Stimulated activated CD4-positive, alpha-beta T cell treated with anti-CD3 and anti-CD28 coated beads, Interleukin-1b, Interleukin-23, amount 100 ng/mL, for 4 hours (primary cell): ENCODE measurements around the gene RAP1GAP2.

Source experiments
- DNase-seq, 2 donors: peaks; one replicate each; pipeline ENCODE4 v3.0.0-alpha.2; 2020; ENCODE audit warnings: low read depth in 2 of 2

The RAP1GAP2 gene

DNA sequence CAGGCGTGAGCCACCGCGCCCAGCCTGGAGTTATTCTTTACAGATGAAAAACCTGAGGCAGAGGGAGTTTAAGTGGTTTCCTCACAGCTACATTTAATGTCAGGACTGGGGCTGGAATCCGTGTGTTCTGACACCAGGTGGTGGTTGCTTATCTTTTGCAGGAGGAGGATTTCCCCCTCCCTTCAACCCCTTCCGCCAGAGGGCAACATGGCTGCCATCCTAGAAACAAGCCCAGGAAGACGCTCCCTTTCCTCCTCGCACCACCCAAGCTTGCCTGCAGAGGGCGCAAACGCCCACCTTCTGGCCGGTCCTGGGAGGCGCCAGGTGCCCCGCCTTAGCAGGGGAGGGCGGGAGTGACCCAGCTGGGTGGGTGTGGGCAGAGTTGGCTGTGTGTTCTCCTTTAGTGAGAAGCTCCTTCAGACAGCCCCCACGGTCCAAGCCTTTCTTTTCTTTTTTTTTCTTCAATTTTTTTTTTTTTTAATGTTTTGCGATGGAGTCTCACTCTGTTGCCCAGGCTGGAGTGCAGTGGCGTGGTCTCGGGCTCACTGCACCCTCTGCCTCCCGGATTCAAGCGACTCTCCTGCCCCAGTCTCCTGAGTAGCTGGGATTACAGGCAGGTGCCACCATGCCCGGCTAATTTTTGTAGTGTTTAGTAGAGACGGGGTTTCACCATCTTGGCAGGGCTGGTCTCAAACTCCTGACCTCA, 9.9 kb upstream of the RAP1GAP2 start:
- peak; percentile 87 to 92 for DNase-seq

DNA sequence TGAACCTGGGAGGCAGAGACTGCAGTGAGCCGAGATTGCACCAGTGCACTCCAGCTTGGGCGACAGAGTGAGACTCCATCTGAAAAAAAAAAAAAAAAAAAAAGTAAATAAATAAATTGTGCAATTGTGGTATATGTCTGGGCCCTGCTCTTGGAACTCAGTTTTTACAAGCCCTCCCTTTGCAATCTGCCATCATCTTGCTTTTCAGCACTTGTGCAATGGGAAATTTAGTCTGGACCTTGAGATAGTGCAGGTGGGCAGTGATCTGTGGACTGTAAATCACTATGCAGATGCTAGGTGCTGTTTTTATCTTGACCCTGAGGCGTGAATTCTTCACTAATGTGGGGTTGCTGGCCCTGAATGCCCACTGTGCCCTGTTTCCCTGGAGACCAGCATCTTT, 6.5 kb upstream of the RAP1GAP2 start:
- no peak for DNase-seq

- DNase-seq = peak in 1 of 2 donors; percentile 45
Observed at GRCh38 chr17:2792366-2793169, 3.7 kb upstream of the RAP1GAP2 start.

- no peak for DNase-seq
Observed at GRCh38 chr17:2794111-2794803, 2.0 kb upstream of the RAP1GAP2 start.

- no peak for DNase-seq
Observed at GRCh38 chr17:2795441-2796163, 636 bp upstream of the RAP1GAP2 start.

DNA sequence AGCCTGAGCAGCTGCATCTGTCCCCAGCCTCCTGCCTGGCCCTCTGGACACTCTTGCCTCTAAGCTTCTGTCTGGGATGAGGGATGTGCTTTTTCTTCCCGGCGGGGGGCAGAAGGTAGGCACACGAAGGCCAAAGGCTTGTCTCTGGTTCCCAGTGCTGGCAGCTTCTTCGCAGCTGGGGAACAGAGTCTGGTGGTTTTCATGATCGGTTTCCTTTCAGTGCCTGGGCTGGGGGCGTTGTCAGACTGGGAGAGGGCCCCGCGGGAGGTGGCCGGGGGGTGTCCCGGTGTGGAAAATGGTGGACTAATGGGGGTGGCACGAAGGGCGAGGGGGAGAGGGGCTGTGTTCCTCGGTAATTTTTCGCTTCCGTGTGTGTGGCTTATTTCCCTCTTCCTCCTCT, 988 bp downstream of the RAP1GAP2 start:
- DNase-seq = no peak

- DNase-seq = no peak
Observed at GRCh38 chr17:2797637-2798036, 1.4 kb downstream of the RAP1GAP2 start.

GRCh38 chr17:2798188-2798587, 1.9 kb downstream of the RAP1GAP2 start:
- DNase-seq = no peak

DNA sequence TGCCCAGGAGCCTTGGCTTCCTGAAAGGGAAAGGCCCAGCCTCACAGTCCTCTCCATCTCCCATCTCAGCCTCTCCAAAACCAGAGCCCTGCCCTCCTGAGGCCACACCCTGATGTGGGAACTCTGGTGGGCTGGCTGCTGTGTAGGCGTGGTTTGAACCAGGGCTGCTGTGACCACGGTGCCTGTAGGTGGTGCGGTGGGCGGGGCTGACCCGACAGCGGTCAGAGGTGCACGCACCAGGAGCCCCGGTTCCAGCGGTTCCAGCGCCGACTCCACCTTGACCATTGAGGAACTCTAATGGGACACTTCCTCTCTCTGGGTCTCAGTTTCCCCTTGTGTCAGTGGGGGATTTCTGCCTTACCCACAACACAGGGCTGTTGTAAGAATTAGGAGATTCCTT, 2.4 kb downstream of the RAP1GAP2 start:
- DNase-seq = no peak

DNA sequence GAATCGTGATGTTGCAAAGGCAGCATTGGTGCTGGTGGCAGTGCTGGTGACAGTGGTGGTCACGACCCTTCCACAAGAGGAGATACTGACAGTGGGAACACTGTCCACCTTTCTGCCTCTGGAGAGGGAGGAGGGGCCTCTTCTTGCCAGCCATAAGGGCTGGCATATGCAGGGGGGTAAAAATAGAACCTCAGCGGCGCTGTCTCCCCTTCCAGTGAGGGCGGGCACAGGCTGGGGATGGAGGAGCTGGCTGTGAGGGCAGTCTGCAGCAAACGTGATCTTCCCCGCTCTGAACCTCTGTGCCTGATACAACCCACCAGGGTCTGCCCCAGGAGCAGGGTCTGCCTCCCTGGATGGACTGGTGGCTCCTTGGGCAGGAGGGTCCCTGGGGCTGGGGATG, 3.4 kb downstream of the RAP1GAP2 start:
- no peak for DNase-seq

DNA sequence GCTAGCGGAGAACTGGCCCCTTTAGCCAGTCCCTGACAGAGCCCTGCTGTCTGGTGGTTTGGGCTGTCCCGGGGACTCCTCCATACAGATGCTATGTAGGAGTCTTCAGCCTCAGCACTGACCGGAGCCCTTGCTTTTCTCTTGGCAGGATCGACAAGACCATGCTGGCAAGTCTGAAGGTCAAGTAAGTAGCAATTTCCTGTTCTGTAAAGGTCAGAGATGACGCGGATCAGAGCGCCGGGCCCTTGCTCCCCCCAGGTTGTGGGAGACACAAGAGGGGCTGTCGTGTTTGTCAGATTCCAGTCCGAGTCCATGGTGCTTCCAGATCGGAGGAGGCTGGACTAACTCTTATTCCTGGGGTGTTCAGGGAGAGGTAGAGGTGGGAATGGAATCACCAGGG, 4.1 kb downstream of the RAP1GAP2 start:
- DNase-seq = no peak

- no peak for DNase-seq
Observed at GRCh38 chr17:2801841-2802240, 5.6 kb downstream of the RAP1GAP2 start.

GRCh38 chr17:2802574-2802973, 6.3 kb downstream of the RAP1GAP2 start:
- DNase-seq = no peak

- DNase-seq = no peak
Observed at GRCh38 chr17:2803386-2803785, 7.1 kb downstream of the RAP1GAP2 start.

DNA sequence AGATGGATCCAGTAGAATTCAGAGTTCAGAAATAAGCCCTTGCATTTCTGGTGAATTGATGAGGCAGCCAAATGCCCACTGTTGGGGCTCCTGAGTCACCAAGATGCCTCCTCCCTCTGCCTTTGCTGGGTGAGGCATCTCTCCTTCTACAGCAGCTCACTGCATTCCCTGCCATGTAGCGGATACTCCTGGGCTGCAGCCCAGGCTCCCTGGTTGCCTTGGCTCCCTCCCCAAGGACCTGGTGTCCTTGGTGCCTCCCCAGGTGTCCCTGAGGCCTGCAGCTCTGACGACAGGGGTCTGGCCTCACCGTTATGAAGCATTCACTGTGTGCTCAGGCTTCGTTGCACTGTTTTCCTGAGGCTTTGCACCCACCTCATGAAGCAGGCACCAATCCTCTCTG, 7.7 kb downstream of the RAP1GAP2 start:
- DNase-seq = no peak

GRCh38 chr17:2804912-2805311, 8.7 kb downstream of the RAP1GAP2 start:
- DNase-seq = no peak

GRCh38 chr17:2805961-2806360, 9.7 kb downstream of the RAP1GAP2 start:
- DNase-seq = no peak

DNA sequence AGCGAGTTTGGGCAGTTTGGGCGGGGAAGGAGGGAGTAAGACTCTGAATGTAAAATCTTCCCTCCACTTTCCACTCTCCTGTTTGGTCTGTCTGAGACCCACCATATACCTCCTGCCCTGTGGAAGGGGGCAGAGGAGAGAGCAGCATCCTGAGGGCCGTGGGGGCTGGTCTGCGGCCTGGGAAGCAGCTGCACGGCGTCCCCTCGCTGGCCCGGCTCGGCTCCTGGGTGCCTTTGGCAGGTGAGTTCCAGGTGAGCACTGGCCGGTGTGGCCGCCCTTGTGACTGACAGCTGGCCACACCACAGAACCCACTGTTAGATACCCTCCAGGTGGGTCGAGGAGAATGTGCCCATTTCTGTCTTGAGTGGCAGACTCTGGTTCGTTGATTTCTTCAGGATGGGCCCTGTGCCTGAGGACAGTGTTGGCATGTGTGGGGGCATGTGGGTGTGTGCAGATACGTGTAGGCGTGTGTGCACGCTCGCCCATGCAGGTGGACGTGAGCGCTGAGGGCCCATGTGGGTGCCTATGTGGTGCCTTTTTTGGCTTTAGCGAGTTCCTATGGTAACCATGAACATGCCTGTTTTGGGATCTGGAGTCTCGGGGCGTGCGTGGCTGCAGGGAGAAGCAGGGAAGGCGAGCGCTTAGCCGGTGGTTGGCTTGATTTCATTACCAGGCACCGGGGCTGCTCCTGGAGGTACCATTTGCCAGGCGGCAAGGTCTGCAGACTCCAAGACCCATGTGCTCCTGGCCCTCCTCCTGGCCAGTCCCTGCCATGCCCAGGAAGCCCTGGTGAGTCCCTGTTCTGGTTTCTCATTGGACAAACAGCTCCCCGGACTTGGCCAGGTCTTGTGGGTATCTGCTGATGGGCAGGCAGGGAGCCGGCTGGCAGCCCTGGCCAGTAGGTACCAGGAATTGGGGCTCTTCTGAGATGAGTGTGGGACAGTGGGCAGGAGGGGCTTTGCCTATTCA, 12.4 kb downstream of the RAP1GAP2 start:
- DNase-seq = no peak

- no peak for DNase-seq
Observed at GRCh38 chr17:2809337-2809736, 13.1 kb downstream of the RAP1GAP2 start.

DNA sequence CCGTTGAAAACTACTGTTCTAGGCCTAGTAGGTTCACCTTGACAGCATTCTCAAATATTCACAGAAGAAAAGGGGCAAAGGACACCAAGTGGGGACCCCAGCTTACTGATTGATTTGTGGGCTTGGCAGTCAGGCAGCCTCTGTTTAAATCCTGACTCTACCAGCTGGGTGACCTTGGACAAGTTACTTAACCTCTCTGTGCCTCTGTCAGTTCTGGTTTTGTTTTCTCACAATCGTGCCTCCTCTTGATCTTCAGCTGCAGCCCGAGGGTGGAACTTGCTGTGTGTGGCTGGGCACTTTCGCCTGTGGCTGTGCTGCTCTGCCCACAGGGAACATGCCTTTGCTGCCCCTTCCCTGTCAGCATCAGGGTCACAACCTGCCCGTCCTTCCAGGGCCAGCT, 17.8 kb downstream of the RAP1GAP2 start:
- no peak for DNase-seq
